Ishikawa (cell line): ENCODE data around the gene PTPRA.

Experiments used
- CEBPB ChIP-seq: IDR thresholded peaks from 2 replicates; pipeline ENCODE4 v1.6.1; 2012
- CREB1 ChIP-seq: IDR thresholded peaks from 2 replicates; pipeline ENCODE4 v1.6.1; 2012; ENCODE audit warnings: low read depth
- EGR1 ChIP-seq: IDR thresholded peaks from 2 replicates; pipeline ENCODE4 v1.6.1; 2012
- EP300 ChIP-seq: IDR thresholded peaks from 2 replicates; pipeline ENCODE4 v1.6.1; 2012; ENCODE audit warnings: borderline replicate concordance
- FOXM1 ChIP-seq: IDR thresholded peaks from 2 replicates; pipeline ENCODE4 v1.6.1; 2012; ENCODE audit warnings: low read depth, borderline replicate concordance
- MAX ChIP-seq: IDR thresholded peaks from 2 replicates; pipeline ENCODE4 v1.6.1; 2012
- NFIC ChIP-seq: IDR thresholded peaks from 2 replicates; pipeline ENCODE4 v1.6.1; 2012
- RAD21 ChIP-seq: IDR thresholded peaks from 2 replicates; pipeline ENCODE4 v1.6.1; 2012; ENCODE audit warnings: low read depth
- REST ChIP-seq: IDR thresholded peaks from 2 replicates; pipeline ENCODE4 v1.6.1; 2012; ENCODE audit warnings: low read depth, mild to moderate bottlenecking
- TAF1 ChIP-seq: IDR thresholded peaks from 2 replicates; pipeline ENCODE4 v1.6.1; 2012; ENCODE audit warnings: low read depth, mild to moderate bottlenecking
- TCF12 ChIP-seq: IDR thresholded peaks from 2 replicates; pipeline ENCODE4 v1.6.1; 2012; ENCODE audit warnings: low read depth
- TEAD4 ChIP-seq: IDR thresholded peaks from 2 replicates; pipeline ENCODE4 v1.6.1; 2012
- USF1 ChIP-seq: IDR thresholded peaks from 2 replicates; pipeline ENCODE4 v1.6.1; 2012
- YY1 ChIP-seq: IDR thresholded peaks from 2 replicates; pipeline ENCODE4 v1.6.1; 2012; ENCODE audit warnings: low read depth
- ZBTB7A ChIP-seq: IDR thresholded peaks from 2 replicates; pipeline ENCODE4 v1.6.1; 2012; ENCODE audit warnings: low read depth

PTPRA gene

DNA sequence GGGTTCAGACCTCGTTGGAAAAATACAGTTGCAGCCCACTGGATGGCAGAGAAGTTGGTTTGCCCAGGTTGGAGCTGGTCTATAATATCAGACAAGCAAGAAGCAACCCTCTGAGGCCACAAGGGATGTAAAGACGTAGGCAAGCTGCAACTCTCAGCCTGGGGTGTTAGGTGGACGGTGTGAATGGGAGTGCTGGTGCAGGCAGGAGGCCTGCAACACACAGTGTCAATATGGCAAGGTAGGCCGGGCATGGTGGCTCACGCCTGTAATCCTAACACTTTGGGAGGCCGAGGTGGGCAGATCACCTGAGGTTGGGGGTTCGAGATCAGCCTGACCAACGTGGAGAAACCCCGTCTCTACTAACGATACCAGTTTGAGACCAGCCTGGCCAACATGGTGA lies 22.2 kb upstream of the PTPRA start:
- no peak for TF ChIP-seq YY1

GRCh38 chr20:2858591-2858990 lies 14.7 kb upstream of the PTPRA start:
- TF ChIP-seq TCF12 (no peak), TEAD4 (no peak), REST (no peak), EP300 (no peak), TAF1 (no peak), RAD21 (no peak), FOXM1 (no peak), MAX (no peak), CREB1 (no peak), CEBPB (no peak), USF1 (no peak), ZBTB7A (no peak), EGR1 (no peak), NFIC (no peak), YY1 (no peak)

GRCh38 chr20:2859330-2860121 lies 13.8 kb upstream of the PTPRA start:
- TF ChIP-seq TCF12 (no peak), CREB1 (no peak), REST (no peak), ZBTB7A (no peak), YY1 (no peak), MAX (no peak), EP300 (no peak), TEAD4 (no peak), EGR1 (no peak), FOXM1 (no peak), CEBPB (no peak), RAD21 (no peak)

DNA sequence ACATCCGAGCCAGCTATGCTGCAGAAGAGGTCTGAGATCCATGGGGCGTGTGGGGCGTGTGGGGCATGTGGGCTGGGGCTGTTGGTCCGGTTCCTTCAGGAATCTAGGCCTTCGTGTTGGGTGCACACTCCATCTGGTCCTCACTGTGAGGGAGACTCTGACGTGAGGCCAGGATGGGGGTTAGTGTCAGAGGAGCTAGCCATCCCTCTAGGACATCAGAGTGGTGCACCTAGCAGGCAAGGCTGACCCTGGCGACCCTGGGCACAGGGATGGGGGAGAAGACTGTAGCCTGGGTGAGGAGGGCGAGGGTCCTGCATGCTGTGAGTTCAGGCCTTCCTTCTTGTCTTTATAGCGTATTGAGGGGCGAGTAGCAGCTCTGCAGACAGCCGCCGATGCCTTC lies 8.7 kb upstream of the PTPRA start:
- TF ChIP-seq NFIC (no peak), TCF12 (no peak), FOXM1 (no peak), TEAD4 (no peak), ZBTB7A (no peak), REST (no peak), MAX (no peak), CEBPB (no peak), CREB1 (no peak), USF1 (no peak), EP300 (no peak), YY1 (no peak), EGR1 (no peak), RAD21 (no peak), TAF1 (no peak)
